Inflammatory macrophage treated with lipopolysaccharide for 1 hour (primary cell): Measurements from ENCODE around the gene CD58.
A peak's percentile ranks its signal among the peaks of the same experiment; 100 is the strongest.

ENCODE experiments used
- DNase-seq, 2 donors: peaks; one replicate each; pipeline ENCODE4 v3.0.0-alpha.2; 2020 to 2022

Gene CD58

GRCh38 chr1:116491700-116492357, 79.0 kb downstream of the CD58 start:
- no peak for DNase-seq

- DNase-seq, result no peak
Measured at GRCh38 chr1:116490588-116490987, 80.2 kb downstream of the CD58 start.

GRCh38 chr1:116489231-116489697, 81.6 kb downstream of the CD58 start:
- no peak for DNase-seq

DNA sequence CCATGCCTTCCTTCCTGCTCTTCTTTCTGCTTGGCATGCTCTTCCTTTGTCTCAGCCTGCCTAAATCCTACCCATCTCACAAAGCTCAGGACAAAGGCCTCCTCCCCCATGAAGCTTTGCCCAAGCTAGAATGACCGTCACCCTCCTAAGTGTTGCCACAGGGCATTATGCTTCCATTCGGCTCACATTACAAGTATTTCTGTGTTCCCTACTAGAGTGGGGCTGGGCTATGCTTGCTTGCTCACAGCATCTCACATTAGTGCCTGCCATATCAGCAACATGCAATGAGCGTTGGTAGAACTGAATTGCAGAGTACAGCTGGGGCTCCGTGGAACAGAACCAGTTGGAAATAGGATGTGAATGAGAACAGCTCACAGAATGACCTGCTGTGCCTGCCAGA, 82.8 kb downstream of the CD58 start:
- no peak for DNase-seq

- DNase-seq, result no peak
Measured at GRCh38 chr1:116487583-116487982, 83.2 kb downstream of the CD58 start.

DNA sequence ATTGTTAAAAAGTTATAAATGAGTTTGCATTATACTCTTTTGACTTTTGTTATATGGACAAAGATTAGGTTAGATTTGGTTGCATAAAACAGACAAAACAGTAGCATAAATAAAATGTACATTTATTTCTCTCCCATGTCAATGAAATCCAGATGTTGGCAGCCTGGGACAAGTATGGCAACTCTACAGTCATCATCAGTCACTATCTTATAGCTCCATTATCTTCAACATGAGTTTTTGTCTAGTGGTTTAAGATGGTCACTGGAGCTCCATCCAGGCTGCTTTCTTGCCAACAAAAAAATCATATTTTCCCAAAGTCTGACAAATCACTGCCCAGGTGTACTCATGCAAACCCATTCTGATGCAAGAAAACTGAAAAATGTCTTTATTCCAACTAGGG, 83.8 kb downstream of the CD58 start:
- no peak for DNase-seq

- no peak for DNase-seq
Measured at GRCh38 chr1:116486424-116486823, 84.4 kb downstream of the CD58 start.

GRCh38 chr1:116485976-116486375, 84.8 kb downstream of the CD58 start:
- peak in 1 of 2 donors; percentile 54 for DNase-seq

DNA sequence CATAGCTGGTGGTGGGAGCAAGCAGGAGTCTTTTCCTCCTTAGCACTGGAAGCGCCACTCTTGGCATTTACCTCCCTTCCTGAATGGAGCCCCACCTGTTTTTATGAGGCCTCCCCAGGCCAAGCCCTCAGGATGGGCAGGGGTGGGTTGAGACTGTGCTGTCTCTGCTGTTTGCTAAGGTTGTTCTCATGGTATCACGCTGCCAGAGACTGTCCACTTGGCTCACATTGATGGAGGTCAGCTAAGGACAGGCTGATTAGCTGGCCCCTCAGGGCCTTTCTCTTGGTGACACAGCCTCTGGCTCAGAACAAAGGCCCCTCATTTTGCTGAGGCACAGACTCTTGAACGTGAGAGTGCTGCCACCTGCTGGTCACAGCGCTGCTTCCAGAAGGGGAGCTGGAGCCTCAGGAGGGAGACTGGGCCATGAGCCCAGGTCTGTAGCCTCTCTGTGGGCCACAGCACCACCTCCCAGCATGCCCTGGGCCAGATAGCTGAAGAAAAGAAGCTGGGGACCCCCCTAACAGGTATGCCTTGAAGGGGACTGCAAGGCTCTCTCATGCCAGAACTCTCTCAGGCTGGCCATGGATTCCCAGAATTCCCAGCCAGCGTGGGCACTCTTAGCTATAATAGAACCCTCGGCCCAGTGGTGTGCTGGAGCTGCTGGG, 85.6 kb downstream of the CD58 start:
- peak; percentile 63 to 96 for DNase-seq

GRCh38 chr1:116483481-116484309, 87.1 kb downstream of the CD58 start:
- DNase-seq, result no peak

GRCh38 chr1:116482490-116482889, 88.3 kb downstream of the CD58 start:
- DNase-seq, result no peak

- DNase-seq, result no peak
Measured at GRCh38 chr1:116481934-116482333, 88.9 kb downstream of the CD58 start.

DNA sequence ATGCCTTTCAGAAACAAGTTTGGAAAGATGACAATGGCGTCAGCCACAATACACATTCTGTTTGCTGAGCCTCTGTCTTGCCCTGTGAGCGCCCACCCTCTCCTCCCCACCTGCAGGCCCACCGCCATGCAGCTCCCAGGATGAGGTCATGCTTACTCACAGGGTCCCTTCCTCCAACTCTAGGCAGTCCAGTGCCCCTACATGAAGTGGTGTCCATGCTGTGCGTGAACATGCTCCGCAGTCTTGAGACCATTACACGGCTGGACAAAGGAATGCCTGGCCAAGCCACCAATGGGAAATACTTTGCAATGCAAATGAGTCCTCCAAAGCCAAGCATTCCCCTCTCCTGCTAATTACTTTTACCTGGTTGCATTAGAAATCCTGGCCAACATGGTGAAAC, 92.2 kb downstream of the CD58 start:
- no peak for DNase-seq

DNA sequence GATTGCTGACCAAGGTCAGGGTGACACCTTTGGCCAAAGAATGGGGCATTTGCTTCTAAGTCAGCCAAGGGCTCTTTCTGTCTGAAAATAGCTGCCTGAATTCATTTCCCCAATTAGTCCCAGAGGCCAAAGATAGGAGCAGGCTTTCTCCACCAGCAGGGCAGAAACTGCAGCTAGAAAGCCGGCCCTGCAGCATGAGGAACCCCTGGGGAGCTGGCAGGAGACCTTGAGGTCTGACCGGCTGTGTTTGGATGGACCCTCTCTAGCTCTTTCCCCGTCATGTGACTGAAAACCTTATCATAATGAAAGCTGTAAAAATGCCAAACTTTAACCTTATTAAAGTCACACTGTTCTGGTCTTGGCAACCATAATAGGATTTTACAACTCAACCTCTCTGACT, 93.4 kb downstream of the CD58 start:
- no peak for DNase-seq

DNA sequence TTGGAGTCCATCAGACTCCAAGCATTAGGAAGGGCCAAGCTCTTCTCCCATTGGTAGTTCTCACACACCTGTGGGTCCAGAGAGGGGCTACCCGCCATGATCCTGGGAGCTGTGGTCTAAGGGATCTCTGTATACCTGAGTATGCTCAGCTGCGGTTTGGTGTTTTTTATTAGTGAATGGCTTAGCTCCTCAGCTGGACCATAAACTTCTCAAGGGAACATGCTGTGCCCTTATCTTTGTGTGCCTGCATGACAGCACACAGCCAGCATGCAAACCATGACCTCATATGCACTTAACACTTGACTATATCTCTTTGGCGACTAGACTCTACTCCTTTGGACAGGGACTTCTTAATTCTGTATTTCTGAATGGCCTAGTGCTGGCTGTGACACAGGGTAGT, 94.5 kb downstream of the CD58 start:
- DNase-seq, result no peak

DNA sequence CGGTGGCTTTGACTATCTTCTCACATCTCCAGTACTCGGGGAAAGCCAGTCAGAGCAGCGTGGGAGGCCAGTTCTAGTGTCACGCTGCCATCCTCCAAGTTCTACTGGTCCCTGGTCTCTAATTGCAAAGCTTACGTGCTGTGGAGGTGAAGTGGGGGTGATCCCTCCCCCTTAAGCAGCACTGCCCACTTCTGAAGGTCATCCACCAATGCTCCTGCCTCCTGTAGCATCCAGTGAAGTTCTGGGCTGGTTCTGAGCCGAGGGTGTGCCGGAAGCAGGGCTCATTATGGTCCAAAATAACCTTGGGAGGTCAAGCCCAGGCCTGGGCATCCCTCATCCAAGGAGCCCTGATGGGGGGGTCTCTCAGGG, 95.0 kb downstream of the CD58 start:
- DNase-seq, result no peak

- DNase-seq, result no peak
Measured at GRCh38 chr1:116474921-116475849, 95.6 kb downstream of the CD58 start.

DNA sequence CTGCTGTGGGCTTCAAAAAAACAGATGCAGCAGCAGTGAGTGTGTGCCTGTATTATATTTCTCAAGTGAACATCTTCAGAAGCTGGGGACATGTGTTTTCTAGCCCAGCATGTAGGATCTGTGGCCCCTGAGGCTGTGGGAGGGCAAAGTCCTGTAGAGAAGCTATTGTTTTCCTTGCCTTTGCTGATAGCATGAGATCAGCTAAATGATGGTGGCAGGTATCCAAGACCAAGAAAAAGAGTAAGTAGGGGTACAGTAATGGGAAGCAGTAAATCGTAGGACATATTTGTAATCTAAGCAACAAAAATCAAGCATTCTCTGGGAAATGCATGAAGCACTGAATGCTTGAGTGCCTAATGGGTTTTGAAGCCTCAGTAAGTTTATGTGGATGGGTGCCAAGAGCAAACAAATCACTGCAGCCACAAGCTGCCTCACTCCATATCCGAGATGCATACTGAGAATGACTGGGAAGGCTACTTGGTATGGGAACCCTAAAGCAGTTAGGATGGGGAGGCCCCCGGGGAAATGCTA, 98.3 kb downstream of the CD58 start:
- DNase-seq, result no peak

DNA sequence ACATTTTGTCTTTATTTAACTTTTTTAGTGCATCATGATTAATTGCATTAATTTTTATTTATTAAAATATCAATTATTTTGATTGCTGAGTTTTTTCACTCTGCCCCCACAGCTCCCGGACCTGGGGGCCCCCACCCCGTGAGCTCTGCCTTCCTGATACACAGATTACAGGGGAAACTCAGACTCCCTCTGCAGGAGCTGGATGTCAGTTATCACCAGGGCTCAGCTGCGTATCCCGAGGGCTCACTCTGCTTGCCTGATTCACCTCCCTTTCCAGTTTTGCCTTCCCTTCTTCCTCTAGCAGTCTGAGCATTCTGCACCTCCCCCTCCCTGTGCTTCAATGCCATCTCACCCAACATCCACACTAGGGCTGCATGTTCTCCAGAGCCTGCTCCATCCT, 99.6 kb downstream of the CD58 start:
- DNase-seq, result no peak

- DNase-seq, result peak; percentile 47 to 73
Measured at GRCh38 chr1:116470671-116471070, 100.2 kb downstream of the CD58 start.

DNA sequence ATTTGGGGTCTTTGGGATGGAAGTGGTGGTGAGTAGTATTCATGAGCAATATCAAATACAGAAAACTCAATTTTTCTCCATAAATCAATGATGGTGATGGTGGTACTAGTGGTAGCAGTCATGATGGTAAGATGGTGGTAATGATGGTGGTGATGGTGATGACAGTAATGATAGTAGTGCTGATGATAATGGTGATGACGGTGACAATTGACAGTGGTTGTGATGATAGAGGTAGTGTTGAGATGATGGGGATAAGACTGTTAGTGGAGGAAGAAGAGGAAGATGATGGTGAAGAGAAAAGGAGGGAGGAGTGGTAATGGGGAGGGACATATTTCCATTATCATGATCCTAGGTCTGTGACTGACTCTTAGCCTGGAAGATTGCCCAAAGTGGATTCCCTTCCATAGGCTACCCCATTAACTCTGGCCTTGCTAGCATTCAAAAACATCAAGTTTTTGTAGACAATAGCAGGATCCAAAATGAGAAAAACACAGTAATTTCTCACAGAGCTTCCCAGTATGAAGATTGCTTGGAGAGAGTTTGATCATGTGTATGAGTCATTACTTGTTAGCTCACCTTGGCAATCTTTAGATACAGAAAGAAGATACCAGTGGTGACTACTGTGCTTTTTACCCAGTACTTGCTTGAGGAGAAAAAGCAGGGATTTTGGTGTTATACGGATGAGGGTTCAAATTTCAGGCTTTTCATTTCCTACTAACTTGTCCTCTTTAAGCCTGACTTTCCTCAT, 103.8 kb downstream of the CD58 start:
- DNase-seq, result no peak
